Suprapubic skin (tissue), 3 donors: Measurements from ENCODE around the gene ZEB1.

Experiments
- POLR2AphosphoS5 ChIP-seq, 3 donors: sonication (generic); formaldehyde crosslinking; IDR thresholded peaks; one replicate each; pipeline ENCODE4 v1.6.1; 2017; ENCODE audit warnings: antibody characterized with exemption in 3 of 3
- TF ChIP-seq, protein P1 (sequence below), 2 donors: fragments of 200-600 bp in 1 of 2; fragments of 450-650 bp in 1 of 2; sonication (generic) in 1 of 2; IDR thresholded peaks; one replicate each; pipeline ENCODE4 v1.5.1; 2016 to 2019; ENCODE audit warnings: antibody characterized with exemption in 2 of 2, mild to moderate bottlenecking in 1 of 2, moderate library complexity in 1 of 2

DNA sequence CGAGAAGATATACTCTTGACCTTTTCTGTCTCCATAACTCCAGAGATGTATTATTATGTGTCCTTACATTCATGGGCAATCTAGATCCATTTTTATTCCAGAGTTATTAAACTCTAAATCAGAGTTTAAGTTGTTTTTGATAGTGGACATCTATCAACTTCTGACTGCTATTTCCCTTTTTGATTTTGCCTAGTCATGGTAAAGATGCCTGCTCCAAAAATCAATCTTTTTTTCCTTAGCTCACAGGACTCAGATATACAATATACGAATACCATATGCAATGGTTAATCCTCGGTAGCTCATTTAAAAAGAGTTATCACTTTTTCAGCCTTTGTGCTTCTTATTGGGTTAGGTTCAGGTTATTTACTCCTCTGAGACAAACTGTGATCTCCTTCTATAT lies 15.8 kb upstream of the ZEB1 start:
- TF ChIP-seq, protein P1, sequence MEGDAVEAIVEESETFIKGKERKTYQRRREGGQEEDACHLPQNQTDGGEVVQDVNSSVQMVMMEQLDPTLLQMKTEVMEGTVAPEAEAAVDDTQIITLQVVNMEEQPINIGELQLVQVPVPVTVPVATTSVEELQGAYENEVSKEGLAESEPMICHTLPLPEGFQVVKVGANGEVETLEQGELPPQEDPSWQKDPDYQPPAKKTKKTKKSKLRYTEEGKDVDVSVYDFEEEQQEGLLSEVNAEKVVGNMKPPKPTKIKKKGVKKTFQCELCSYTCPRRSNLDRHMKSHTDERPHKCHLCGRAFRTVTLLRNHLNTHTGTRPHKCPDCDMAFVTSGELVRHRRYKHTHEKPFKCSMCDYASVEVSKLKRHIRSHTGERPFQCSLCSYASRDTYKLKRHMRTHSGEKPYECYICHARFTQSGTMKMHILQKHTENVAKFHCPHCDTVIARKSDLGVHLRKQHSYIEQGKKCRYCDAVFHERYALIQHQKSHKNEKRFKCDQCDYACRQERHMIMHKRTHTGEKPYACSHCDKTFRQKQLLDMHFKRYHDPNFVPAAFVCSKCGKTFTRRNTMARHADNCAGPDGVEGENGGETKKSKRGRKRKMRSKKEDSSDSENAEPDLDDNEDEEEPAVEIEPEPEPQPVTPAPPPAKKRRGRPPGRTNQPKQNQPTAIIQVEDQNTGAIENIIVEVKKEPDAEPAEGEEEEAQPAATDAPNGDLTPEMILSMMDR (IDR thresholded peaks at IDR 0.05) = no peak
- no peak for TF ChIP-seq POLR2AphosphoS5 (IDR thresholded peaks at IDR 0.05)
